Measurements from ENCODE around the gene CLCN7. TPM values are rescaled to one million over a fixed set of nuclear protein-coding genes. Genes with fewer than 3 reads are reported as not detected.

The CLCN7 gene
- total and polyA plus RNA-seq, 9 of the 15 experiments (the other 6 are each of a cell fraction or from before 2014, with no cell fraction given), result 0.06 to 126 (median 18.7) TPM

GRCh38 chr16:1438229-1439057, 36.4 kb downstream of the CLCN7 start (continued):
- no peak for TF ChIP-seq PRDM10 (IDR thresholded peaks at IDR 0.05; ENCODE audit: partially characterized antibody)
- no peak for TF ChIP-seq ZNF143 (CRISPR knock-in tag; IDR thresholded peaks at IDR 0.05)
- TF ChIP-seq ZFP1 (CRISPR knock-in tag; IDR thresholded peaks at IDR 0.05), result no peak
- no peak for TF ChIP-seq TARDBP (IDR thresholded peaks at IDR 0.05)
- TF ChIP-seq RAD21 (CRISPR knock-in tag; conservative IDR thresholded peaks at IDR 0.05 in 1 of 2, IDR thresholded peaks at IDR 0.05 in 1 of 2), result no peak
- no peak for TF ChIP-seq TAL1 (IDR thresholded peaks at IDR 0.05)
- no peak for TF ChIP-seq ZNF239 (CRISPR knock-in tag; IDR thresholded peaks at IDR 0.05)
- TF ChIP-seq ZNF398 (CRISPR knock-in tag; IDR thresholded peaks at IDR 0.05), result no peak
- no peak for TF ChIP-seq HOMEZ (CRISPR knock-in tag; IDR thresholded peaks at IDR 0.05)
- no peak for TF ChIP-seq IRF1 (CRISPR knock-in tag; IDR thresholded peaks at IDR 0.05; ENCODE audit: borderline replicate concordance)

Data from K562 (cell line).